GM21390 (cell line): ENCODE results near the gene PNPT1.
"Not testable (repeated sequence)": the region's sequence is repeated elsewhere in the genome, so short reads cannot be mapped to it uniquely, and the experiment has no call there.

Experiments used
- ATAC-seq: cut with Tn5 transposase; IDR thresholded peaks from one replicate; pipeline ENCODE4 v1.9.1; 2021; ENCODE audit not compliant: unreplicated experiment

PNPT1 gene

DNA sequence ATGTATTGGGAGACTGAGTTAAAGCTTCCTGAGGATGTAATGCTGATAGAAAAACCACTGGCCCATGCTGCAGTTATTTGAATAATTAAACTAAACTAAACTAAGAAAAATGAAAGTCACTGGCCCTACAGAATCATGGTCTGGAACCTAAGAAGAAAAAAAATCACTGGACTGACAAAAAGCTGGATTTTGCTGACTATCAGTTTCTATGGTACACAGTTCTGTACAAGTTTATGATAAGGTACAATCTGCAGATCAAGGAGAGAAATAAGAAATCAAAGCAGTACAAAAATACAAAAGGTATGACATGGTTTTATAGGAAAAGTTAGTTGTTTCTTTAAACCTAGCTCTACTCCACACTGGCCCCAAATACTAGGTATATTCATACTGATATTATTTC is 91.8 kb downstream of the PNPT1 start:
- ATAC-seq = no peak

DNA sequence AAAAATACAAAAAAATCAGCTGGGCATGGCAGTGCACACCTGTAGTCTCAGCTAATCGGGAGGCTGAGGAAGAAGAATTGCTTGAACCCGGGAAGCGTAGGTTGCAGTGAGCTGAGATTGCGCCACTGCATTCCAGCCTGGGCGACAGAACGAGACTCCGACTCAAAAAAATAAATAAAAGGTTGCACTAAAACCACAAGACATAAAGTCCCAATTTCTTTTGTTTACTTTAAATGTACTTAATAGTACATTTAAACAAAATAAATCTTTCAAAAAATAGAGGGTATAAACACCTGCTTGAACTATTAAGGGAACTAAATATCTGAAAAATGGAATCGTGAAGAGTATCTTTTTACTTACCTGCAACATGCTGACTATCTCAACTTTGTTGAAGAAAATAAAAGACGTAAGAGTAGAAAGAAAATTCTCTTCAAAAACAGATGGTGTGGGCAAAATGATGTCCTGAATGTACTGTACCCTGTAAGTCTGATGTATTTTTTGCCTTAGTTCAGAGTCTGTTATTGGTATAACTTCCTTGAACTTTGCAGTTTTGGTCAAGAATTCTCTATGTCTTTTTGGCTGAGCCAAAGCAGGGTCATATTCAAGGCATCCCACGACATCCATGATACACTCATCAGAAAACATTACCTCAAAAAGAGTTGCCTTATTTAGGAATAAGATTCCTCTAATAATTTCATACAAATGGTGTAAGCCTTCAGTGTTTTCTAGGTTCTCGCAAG is 95.4 kb downstream of the PNPT1 start:
- ATAC-seq = no peak

DNA sequence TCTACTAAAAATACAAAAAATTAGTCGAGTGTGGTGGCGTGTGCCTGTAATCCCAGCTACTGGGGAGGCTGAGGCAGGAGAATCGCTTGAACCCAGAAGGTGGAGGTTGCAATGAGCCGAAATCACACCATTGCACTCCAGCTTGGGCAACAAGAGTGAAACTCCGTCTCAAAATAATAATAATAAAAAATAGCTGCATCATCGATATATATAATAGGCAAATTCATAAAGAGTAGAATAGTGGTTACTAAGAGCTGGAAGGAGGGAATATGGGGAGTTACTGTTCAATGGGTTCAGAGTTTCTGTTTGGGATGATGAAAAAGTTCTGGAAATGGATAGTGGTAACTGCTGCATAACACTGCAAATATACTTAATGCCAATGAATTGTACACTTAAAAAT is 96.8 kb downstream of the PNPT1 start:
- not testable (repeated sequence) for ATAC-seq

DNA sequence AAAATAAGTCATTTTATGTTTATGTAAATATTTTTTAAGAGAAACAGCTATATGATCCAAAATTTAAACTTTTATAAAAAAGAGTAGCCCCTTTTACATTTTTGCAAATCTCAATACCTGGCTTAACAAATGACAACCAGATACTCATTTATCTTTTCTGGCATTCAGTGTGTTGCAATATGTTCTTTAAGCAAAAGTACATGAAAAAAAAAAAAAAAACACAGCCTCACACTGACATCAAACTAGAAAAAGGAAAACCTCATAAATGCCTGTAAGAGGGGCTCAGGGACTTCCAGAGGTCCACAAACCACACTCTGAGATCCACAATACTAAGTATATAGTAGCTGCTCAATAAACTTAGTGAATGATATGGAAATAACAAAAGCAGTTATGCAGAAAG is 98.1 kb downstream of the PNPT1 start:
- ATAC-seq = no peak

DNA sequence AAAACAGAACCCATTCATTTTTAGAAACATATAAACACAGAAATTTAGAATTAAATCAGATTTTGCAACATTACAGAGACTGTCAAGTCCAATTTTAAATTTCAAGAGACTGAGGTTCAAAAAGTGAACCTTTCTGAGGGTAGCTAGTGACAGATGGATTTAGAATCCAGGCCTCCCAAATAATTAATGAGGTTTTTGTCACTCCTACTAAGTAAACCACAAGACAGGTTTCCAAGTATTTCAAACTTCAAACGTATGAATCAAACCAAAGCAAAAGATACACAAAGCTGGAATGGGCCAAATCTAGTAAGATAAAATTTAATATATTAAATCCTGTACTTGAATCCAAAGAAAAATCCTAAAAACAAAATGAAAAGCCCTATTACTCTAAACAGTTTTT is 101.5 kb downstream of the PNPT1 start:
- no peak for ATAC-seq

DNA sequence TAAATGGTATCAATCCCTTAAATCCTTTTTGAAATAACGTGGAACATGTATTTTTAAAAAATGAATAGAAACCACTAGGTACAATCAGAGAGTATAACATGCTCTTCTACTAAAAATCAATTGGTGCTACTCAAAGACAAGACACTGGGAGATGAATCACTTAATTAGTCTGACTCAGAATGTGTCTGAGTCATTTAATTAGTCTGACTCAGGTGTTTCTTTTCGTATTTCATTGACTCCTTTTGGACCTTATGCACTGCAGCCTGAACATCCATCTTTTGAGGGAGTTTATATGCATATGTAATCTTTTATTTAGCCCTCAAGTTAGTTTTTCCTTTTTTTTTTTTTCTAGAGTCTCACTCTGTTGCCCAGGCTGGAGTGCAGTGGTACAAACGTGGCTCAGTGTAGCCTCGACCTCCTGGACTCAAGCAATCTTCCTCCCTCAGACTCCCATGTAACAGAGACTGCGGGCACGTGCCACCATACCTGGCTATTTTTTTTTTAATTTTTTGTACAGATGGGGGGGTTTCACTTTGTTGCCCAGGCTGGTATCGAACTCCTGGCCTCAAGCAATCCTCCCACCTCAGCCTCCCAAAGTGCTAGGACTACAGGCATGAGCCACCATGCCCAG is 102.7 kb downstream of the PNPT1 start:
- ATAC-seq = peak; percentile 73

DNA sequence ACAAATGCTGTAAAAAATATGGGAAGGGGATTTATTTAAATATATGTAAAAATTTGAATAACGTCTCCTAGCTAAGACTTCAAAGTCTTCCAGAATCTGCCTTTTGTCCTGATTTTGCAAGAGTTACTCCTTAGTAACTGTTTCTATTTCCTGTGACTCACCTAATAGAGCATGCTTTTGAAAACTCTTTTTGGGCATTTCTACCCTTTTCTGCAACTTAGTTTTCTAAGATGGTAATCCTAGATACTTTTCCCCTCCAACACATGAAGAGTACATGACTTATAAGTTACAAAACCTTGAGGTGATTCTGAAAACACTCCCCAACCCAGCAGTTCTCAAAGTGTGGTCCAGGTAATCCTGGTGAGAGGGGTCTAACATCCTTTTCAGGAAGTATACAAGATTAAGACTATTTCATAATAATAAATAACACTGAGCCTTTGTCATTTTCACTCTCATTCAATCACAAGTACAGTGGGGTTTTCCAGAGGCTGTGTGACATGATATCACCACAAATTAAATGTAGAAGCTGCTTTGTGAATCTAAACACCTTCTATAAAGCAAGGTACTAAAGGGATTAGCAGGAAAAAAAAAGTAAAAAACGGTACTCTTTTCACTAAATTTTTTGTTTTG is 108.1 kb downstream of the PNPT1 start:
- ATAC-seq = no peak
